C4-2B (cell line): ENCODE measurements around the gene SACM1L.

Experiments
- H3K27ac ChIP-seq: fragments of 450-650 bp; 2 replicates; pipeline ENCODE4 v1.5.1; 2017
- ZFX ChIP-seq: fragments of 450-650 bp; IDR thresholded peaks from 2 replicates; pipeline ENCODE4 v1.6.1; 2017
- TF ChIP-seq, protein P1 (sequence below): fragments of 450-650 bp; conservative IDR thresholded peaks from 2 replicates; pipeline ENCODE4 v1.5.1; 2017; ENCODE audit warnings: mild to moderate bottlenecking

Gene SACM1L

DNA sequence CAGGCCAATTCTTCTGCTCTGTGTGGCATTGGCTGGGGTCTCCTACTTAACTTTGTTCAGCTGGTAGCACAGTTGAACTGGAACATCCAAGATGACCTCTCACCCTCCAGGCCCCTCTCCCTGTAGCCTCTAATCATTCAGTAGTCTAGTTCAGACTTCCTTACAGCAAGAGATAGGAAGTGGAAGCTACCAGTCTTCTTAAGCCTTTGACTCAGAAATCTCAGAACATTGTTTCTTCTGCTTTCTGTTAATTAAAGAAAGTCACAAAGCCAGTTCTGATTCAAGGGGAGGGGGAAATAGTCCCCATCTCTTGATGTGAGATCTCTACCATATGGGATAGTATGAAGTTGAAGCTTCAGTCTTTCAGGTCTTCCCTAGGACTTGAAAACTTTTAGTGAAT lies 18.8 kb upstream of the SACM1L start:
- no peak overlapping the region for H3K27ac ChIP-seq
- TF ChIP-seq ZFX, result no peak
- TF ChIP-seq, protein P1, sequence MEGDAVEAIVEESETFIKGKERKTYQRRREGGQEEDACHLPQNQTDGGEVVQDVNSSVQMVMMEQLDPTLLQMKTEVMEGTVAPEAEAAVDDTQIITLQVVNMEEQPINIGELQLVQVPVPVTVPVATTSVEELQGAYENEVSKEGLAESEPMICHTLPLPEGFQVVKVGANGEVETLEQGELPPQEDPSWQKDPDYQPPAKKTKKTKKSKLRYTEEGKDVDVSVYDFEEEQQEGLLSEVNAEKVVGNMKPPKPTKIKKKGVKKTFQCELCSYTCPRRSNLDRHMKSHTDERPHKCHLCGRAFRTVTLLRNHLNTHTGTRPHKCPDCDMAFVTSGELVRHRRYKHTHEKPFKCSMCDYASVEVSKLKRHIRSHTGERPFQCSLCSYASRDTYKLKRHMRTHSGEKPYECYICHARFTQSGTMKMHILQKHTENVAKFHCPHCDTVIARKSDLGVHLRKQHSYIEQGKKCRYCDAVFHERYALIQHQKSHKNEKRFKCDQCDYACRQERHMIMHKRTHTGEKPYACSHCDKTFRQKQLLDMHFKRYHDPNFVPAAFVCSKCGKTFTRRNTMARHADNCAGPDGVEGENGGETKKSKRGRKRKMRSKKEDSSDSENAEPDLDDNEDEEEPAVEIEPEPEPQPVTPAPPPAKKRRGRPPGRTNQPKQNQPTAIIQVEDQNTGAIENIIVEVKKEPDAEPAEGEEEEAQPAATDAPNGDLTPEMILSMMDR, result no peak

DNA sequence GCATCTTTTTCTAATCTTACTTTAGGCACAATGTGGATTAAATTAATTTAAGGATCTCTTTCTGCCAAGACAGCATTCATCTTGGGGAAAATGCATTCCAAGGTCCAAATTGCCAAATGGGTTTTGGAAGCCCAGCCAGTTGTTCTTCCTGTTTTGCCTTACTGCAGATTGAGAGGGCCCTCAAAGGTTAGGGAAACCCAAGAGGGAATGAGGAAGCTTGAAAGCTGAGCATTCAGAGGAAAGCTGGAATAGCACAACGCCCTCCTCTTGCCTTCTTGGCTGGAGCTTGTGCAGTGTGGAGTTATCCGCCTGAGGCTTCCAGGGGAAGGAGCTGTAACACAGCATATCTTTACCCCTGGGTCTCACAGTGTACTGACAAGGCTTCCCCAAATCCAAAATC lies 18.2 kb upstream of the SACM1L start:
- H3K27ac ChIP-seq, result no peak overlapping the region
- no peak for TF ChIP-seq ZFX
- TF ChIP-seq, protein P1, result no peak

DNA sequence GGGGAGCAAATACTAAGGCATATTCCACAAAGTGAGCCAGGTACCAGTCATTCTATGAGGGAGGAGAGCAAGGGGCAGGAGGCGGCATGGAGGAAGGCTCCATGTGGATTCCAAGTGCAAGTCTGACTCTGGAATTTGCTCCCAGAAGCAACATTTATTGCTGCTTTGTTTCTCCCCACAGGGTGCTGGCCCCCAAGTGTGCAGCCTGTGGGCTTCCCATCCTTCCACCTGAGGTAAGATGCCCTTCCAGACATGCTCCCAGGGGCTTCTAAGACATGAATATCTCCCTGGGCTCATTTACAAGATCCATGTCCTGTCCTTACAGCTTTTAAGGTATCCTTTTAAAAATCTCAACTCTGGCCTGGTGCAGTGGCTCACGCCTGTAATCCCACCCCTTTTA lies 15.9 kb upstream of the SACM1L start:
- TF ChIP-seq, protein P1, result no peak
- no peak for TF ChIP-seq ZFX
- H3K27ac ChIP-seq, result no peak overlapping the region

DNA sequence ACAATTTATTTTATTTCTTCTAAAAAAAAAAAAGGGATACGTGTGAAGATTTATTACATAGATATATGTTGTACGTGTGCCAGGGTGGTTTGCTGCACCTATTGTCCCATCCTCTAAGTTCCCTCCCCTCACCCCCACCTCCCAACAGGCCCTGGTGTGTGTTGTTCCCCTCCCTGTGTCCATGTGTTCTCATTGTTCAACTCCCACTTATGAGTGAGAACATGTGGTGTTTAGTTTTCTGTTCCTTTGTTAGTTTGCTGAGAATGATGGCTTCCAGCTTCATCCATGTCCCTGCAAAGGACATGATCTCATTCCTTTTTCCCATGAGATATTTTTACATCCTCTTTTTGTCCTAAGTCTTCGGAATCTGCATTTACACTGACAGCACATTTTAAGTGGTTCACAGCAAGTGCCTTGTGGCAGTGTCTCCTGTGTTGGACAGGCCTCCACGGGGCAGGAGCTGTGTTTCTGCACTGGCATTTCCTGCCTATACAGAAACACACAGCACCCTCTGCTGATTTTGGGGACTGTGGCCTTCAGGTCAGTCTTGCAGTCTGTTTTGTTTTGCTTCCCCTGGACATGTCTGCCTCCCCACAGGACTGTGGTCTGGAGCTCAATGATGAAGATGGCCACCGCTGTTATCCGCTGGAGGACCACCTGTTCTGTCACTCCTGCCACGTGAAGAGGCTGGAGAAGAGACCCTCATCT lies 12.7 kb upstream of the SACM1L start:
- no peak overlapping the region; the same call in 1 of the 2 replicates for H3K27ac ChIP-seq

DNA sequence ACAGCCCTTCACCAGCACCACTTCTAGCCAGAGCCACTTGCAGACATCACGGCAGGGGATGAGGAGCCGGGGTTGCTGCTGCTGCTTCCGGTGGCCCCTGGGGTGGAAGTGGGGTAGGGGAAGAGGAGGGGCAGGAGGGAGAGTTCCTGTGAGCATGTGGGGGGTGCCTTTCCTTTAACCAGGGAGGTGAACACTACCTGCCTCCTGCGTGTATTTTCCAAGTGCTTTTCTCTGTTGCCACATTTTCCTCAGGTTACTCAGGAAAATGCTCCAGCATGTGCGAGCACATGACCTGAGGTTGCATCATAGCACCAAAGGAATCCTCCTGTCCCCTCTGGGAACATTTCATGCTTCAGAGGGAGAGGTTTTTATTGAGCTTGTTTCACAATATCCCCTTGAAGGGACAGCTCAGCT lies 12.2 kb upstream of the SACM1L start:
- no peak overlapping the region; the same call in 1 of the 2 replicates for H3K27ac ChIP-seq
- no peak for TF ChIP-seq ZFX
- TF ChIP-seq, protein P1, result no peak

More for the DNA sequence above, 12.7 kb upstream of the SACM1L start:
- no peak for TF ChIP-seq ZFX
- TF ChIP-seq, protein P1, result no peak

DNA sequence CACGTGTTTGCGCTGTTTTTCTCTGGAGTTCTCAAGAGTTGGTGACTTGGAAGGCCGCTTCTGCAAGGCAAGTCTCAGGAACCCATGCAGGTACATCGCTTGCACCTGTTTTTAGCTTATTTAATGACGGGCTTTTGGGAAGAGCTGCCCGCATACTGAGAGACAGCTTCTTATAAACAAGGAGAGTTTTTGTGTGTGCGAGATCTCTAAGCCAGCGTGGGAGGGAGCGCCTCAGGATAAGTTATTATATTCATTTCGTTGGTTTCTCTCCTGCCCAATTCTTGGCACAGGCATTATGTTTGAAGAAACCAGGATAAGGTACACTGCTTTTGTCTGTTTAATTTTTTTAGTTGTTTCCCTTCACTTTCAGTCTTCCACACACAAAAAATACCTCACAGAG lies 11.4 kb upstream of the SACM1L start:
- no peak overlapping the region for H3K27ac ChIP-seq
- TF ChIP-seq, protein P1, result no peak
- TF ChIP-seq ZFX, result no peak

DNA sequence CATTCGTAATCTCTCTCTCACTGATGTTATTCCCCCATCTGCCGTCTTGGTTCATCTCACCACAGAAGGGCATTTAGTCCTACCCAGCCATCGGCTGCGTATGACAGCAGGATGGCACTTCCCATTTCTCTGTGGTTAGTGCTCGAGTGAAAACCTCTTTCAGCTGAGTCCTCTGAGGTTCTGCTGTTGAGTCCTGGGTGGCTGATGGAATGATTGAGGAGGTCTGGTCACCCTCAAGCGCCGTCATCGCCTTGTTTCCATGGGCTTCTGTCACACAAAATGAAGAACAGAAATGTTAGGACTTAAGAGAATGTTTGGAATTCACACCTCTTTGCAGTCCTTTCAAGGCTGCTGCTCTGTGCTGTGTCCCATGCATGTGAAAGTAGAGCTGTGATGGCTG lies 9.4 kb upstream of the SACM1L start:
- H3K27ac ChIP-seq, result no peak overlapping the region
- TF ChIP-seq, protein P1, result no peak
- no peak for TF ChIP-seq ZFX
